Stimulated activated CD4-positive, alpha-beta T cell treated with anti-CD3 and anti-CD28 coated beads, Interleukin-1b, Interleukin-23, amount 100 ng/mL, for 24 hours (primary cell): ENCODE measurements around the gene MYLK3.

Experiments
- DNase-seq, 4 experiments: peaks; one replicate each; pipeline ENCODE4 v3.0.0-alpha.2; 2020; ENCODE audit warnings: low read depth in 4 of 4, low spot score in 1 of 4

MYLK3 gene

DNA sequence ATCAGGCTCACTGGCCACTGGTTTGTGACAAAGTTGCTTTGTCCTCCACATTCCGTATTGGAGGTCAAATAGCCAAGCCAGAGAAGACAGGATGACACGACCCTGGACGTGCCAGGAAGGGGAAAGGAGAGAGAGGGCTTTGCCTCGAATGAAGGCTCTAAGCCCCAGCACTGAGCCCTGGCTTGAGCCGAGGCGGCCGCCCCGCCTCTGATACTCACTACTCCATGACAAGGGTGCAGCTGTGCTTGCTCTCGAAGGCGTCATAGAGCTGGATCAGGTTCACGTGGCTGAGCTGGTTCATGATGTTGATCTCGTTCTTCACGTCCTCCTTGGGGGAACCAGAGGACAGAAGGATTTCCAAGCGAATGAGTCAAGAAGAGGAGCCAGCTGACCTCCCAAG, 19.3 kb downstream of the MYLK3 start:
- no peak for DNase-seq

DNA sequence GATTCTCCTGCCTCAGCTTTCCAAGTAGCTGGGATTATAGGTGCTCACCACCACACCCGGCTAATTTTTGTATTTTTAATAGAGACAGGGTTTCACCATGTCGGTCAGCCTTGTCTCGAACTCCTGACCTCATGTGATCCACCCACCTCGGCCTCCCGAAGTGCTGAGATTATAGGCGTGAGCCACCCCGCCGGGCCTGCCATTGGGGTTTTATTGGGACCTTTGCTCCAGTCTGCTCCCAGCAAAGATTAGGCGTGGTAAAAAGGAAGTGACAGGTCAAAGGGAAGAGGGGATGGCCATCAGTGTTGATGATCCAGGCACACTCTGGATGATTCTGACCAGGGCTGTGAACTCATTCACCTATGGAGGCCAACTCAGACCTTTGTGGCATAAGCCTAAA, 20.5 kb downstream of the MYLK3 start:
- DNase-seq = no peak

DNA sequence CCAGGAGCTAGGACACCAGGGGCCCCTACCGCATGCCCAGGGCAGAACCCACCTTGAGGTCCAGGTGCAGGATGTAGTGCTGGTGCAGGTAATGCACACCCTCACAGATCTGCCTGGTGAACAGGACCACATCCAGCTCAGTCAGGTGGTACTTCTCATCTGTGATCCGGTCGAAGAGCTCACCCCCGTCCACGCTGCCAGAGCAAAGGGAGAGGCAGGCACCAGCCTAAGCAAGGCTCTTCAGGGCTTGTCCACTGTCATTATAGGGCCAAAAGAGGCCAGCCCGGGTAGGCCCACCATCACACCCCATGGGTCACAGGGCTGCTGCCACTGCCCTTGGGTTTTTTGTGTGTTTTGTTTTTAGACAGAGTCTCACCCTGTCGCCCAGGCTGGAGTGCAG, 21.0 kb downstream of the MYLK3 start:
- DNase-seq = no peak

DNA sequence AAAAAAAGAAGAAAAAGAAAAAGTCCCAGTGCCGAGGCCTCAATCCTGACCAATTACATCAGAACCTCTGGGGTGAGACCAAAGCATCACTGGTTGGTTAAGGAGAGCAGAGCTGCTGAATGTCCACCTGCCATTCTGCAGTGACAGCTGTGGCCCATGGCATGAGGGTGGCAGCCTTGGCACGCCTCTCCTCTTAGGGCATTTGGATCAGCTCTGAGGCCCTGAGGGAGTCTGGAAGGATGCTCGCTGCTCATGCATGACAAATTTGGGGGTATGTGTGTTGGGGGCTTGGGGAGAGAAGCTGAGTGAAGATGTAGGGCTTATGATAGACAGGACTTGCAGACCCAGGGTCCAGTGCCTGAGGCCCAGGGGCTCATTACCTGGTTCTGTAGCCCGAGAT, 26.3 kb downstream of the MYLK3 start:
- DNase-seq = no peak

DNA sequence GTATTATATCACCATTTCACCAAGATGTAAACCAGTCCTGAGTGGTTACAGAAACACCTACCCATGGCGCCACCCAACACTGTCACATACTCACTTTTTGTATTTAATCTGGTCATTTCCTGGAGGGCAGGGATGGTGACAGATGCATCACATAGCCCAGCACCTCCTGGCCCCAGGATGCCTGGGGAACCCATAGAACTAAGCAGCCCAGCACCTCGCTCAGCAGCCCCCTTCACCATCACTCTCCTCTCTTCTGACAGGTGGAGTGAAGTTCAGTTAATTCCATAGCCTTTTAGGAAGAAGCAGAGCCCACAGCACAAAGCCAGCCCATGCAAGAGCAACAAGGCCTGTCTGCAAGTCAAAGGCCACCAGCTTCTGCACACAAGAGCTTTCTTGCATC, 27.5 kb downstream of the MYLK3 start:
- no peak for DNase-seq

DNA sequence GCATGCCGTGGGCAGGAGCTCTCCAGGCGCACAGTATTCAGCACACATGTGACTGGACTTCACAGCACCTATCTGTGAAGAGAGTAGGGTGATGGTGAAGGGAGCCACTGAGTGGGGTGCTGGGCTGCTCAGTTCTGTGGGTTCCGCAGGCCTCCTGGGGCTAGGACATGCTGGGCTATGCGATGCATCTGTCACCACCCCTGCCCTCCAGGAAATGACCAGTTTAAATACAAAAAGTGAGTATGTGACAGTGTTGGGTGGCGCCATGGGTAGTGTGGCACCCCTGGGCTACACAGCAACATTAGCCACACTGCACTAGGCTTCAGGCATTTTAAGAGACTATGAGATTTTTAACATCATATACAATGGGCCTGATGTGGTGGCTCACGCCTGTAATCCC, 28.6 kb downstream of the MYLK3 start:
- DNase-seq = no peak

GRCh38 chr16:46718214-46718613, 29.9 kb downstream of the MYLK3 start:
- DNase-seq = no peak

GRCh38 chr16:46717692-46718091, 30.5 kb downstream of the MYLK3 start:
- DNase-seq = no peak

GRCh38 chr16:46715769-46716305, 32.3 kb downstream of the MYLK3 start:
- no peak for DNase-seq

- no peak for DNase-seq
Observed at GRCh38 chr16:46714797-46715591, 33.1 kb downstream of the MYLK3 start.

GRCh38 chr16:46713634-46714033, 34.5 kb downstream of the MYLK3 start:
- no peak for DNase-seq

DNA sequence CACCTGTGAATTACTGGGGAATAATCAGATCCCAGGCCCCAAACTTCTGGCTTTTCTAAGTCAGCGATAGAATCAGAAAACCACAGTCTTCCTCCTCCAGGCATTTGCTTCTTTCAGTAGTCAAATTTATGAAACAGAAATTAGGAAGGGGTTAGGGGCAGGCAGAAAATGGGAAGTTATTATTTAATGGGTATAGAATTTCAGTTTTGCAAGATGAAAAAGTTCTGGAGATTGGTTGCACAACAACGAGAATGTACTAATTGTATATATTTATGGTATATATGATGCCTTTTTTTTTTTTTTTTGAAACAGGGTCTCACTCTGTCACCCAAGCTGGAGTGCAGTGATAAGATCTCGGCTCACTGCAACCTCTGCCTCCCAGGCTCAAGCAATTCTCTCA, 35.2 kb downstream of the MYLK3 start:
- no peak for DNase-seq

- no peak for DNase-seq
Observed at GRCh38 chr16:46711106-46712058, 36.8 kb downstream of the MYLK3 start.

DNA sequence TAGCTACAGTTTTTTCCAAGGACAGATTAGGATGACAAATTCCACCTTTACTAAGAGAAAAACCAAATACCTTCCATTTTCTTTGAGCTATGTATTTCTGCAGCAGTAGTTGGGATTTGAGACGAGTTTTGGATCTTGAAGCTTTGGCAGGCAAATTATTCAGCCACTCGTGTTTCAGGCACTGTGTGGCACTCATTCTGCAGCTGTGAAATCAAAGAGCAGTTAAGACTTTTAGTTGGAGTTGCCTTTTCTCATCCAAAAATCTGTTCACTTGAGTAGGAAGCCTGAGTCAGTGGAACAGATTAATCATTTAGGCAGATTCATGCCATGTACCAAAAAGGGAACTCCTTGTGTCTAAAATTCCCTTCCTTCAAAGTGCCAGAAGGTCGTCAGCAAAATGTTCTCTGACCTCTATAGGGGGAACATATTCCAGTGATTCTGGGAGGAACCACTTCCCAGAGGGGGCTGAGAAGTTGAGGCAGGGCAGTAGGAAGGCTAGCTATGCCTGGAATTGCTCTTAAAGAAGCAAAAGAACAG, 38.6 kb downstream of the MYLK3 start:
- no peak for DNase-seq

- DNase-seq = no peak
Observed at GRCh38 chr16:46706642-46707041, 41.5 kb downstream of the MYLK3 start.

- no peak for DNase-seq
Observed at GRCh38 chr16:46702030-46702429, 46.1 kb downstream of the MYLK3 start.

- no peak for DNase-seq
Observed at GRCh38 chr16:46701615-46702014, 46.5 kb downstream of the MYLK3 start.

DNA sequence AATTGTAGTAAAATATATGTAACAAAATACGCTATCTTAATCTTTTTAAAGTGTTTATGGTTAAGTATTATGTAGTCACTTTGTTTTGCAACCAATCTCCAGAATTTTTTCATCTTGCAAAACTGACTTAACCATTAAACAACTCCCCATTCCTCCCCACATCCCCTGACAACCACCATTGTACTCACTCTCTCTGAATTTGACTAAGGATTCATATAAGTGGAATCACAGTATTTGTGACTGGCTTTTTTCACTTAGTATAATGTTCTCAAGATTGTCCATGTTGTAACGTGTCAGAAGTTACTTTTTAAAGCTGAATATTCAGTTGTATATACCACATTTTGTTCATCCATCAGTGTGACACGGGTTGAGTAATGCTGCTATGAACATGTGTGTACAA, 48.1 kb downstream of the MYLK3 start:
- no peak for DNase-seq

GRCh38 chr16:46696957-46697356, 51.2 kb downstream of the MYLK3 start:
- DNase-seq = no peak

DNA sequence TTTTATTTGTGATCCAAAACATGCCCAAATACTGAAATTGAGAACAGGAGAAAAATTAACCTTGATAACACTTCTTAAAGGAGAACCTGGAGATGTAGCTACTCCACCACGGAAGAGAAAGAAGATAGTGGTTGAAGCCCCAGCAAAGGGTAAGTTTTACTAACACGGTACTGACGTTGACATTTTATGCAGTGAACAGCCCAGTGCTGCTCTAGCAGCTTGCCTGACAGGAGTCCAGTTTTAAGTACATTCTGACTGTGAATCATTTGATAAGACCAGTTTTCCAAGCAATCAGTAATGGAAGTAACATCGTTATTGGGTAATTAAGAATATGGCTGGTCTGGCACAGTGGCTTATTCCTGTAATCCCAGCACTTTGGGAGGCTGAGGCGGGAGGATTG, 52.2 kb downstream of the MYLK3 start:
- DNase-seq = no peak

GRCh38 chr16:46693598-46693997, 54.5 kb downstream of the MYLK3 start:
- no peak for DNase-seq

DNA sequence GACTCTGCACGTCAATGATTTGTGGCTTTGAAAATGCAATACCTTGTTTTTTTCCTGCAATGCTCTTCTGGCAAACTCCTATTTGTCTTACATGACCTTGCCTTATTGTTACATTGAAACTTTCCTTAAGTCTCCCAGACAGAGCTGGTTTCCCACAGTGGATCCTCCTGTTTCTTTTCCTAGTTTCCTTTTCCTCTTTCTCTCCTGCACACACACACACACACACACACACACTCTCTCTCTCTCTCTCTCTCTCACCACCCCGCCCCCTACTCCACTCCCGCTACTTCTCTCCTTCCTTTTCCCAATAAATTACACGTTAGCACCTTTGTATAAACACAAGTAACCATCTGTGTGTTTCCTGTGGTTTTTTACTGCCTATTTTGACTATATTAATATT, 56.4 kb downstream of the MYLK3 start:
- no peak for DNase-seq
